Immature natural killer cell (primary cell): ENCODE data around the gene RNF125. TPM values are rescaled to one million over a fixed set of nuclear protein-coding genes. Genes with fewer than 3 reads are reported as not detected.

Experiments
- DNase-seq, 3 donors: peaks; one replicate each; pipeline ENCODE4 v3.0.0; 2022; ENCODE audit warnings: mixed read lengths in 1 of 3
- H3K27ac Mint-ChIP-seq, 6 donors: one replicate each; pipeline ENCODE4 v1.8.0; 2020; ENCODE audit warnings: mixed read lengths in 6 of 6, mild to moderate bottlenecking in 5 of 6, inconsistent platforms in 4 of 6, moderate library complexity in 3 of 6
- H3K27me3 Mint-ChIP-seq, 3 donors: one replicate each; pipeline ENCODE4 v1.8.0; 2020 to 2021; ENCODE audit warnings: low read depth in 3 of 3, mild to moderate bottlenecking in 3 of 3, mixed read lengths in 3 of 3, moderate library complexity in 3 of 3, inconsistent platforms in 1 of 3
- H3K36me3 Mint-ChIP-seq, 3 donors: one replicate each; pipeline ENCODE4 v1.8.0; 2020; ENCODE audit warnings: mixed read lengths in 3 of 3, inconsistent platforms in 2 of 3, mild to moderate bottlenecking in 2 of 3
- H3K4me1 Mint-ChIP-seq, 2 donors: one replicate each; pipeline ENCODE4 v1.8.0; 2020; ENCODE audit warnings: inconsistent platforms in 2 of 2, mild to moderate bottlenecking in 2 of 2, mixed read lengths in 2 of 2, moderate library complexity in 1 of 2
- H3K4me3 Mint-ChIP-seq, 5 donors: one replicate each; pipeline ENCODE4 v1.8.0; 2020; ENCODE audit warnings: mild to moderate bottlenecking in 5 of 5, mixed read lengths in 5 of 5, inconsistent platforms in 3 of 5, moderate library complexity in 3 of 5
- H3K9me3 Mint-ChIP-seq, 6 donors: one replicate each; pipeline ENCODE4 v1.8.0; 2020; ENCODE audit warnings: mild to moderate bottlenecking in 6 of 6, mixed read lengths in 6 of 6, inconsistent platforms in 4 of 6, moderate library complexity in 3 of 6
- polyA plus RNA-seq, 3 donors: library from polyadenylated mRNA; unstranded; fragments of 300-500 nt; fragmentation: Illumina TruSeq; gene quantifications; one replicate each; pipeline ENCODE4 v1.2.3, GENCODE V29; 2021

Gene RNF125
- 100 to 1,000 TPM in 2 of 3 donors, 10 to 100 TPM in 1; 73.0 to 132 (median 122) TPM for polyA plus RNA-seq

GRCh38 chr18:32018331-32019250 lies at the start of gene RNF125:
TSS of gene RNF125 (plus strand) at chr18:32018825. CDS start at chr18:32018864, 39 bp downstream.
- peaks cover 57 to 68% of the 10 kb centered on the region in 2 donors for H3K4me1 Mint-ChIP-seq
- peaks cover 19 to 28% (median 23%) of the 10 kb centered on the region in 3 donors for H3K27me3 Mint-ChIP-seq
- peak within 1 kb of the TSS; percentile 89 to 95 (median 93) for H3K4me3 Mint-ChIP-seq
- DNase-seq: peak; percentile 94 to 97 (median 96)
- peaks cover 0 to 9% (median 5%) of the 10 kb centered on the region in 3 donors for H3K36me3 Mint-ChIP-seq
- H3K9me3 Mint-ChIP-seq: no peaks in the 10 kb centered on the region
- peak within 1 kb of the TSS; percentile 94 to 100 (median 96) for H3K27ac Mint-ChIP-seq

DNA sequence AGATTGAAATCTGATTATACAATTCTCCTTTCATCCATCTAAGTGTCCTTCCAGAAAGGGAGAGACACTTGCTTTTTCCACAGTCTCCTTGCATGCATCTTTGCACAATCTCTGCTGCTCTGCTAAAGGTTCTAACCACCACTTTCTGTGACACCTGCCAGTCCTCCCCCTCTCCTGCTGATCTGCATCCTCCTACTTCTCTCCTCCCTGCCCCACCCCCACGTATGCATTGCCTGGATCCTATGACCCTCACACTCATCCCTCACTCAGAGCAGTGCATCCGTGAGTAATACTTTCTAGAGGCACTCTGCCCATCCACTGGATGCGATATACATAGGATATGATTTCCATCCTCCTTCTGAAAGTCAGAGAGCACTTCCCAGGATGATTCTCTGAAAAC lies 48.0 kb upstream of the RNF125 start:
- Mint-ChIP-seq H3K4me3 (no peak overlapping the region), H3K36me3 (peaks cover 3 to 11% (median 8%) of the 10 kb centered on the region in 3 donors), H3K27ac (no peak overlapping the region), H3K9me3 (peaks cover 7 to 26% (median 21%) of the 10 kb centered on the region in 6 donors), H3K4me1 (no peaks in the 10 kb centered on the region), H3K27me3 (peaks cover 0 to 4% (median 2%) of the 10 kb centered on the region in 3 donors)
- DNase-seq: no peak

GRCh38 chr18:31973929-31974546 lies 44.6 kb upstream of the RNF125 start:
- peaks cover 3 to 11% (median 8%) of the 10 kb centered on the region in 3 donors for H3K36me3 Mint-ChIP-seq
- no peak overlapping the region for H3K27ac Mint-ChIP-seq
- H3K4me1 Mint-ChIP-seq: no peaks in the 10 kb centered on the region
- H3K9me3 Mint-ChIP-seq: peaks cover 14 to 30% (median 26%) of the 10 kb centered on the region in 6 donors
- no peak for DNase-seq
- peaks cover 0 to 8% (median 2%) of the 10 kb centered on the region in 3 donors for H3K27me3 Mint-ChIP-seq
- no peak overlapping the region for H3K4me3 Mint-ChIP-seq

- Mint-ChIP-seq H3K36me3 (peaks cover 3 to 11% (median 8%) of the 10 kb centered on the region in 3 donors), H3K9me3 (peaks cover 14 to 35% (median 26%) of the 10 kb centered on the region in 6 donors), H3K27me3 (peaks cover 0 to 8% (median 0%) of the 10 kb centered on the region in 3 donors), H3K4me3 (no peak overlapping the region), H3K27ac (no peak overlapping the region), H3K4me1 (no peaks in the 10 kb centered on the region)
- DNase-seq: no peak
These were observed 42.4 kb upstream of the RNF125 start for GRCh38 chr18:31976242-31976641.

- peaks cover 3 to 8% (median 5%) of the 10 kb centered on the region in 3 donors for H3K36me3 Mint-ChIP-seq
- H3K4me3 Mint-ChIP-seq: no peak overlapping the region
- H3K9me3 Mint-ChIP-seq: peaks cover 14 to 35% (median 24%) of the 10 kb centered on the region in 6 donors
- H3K4me1 Mint-ChIP-seq: peaks cover 0 to 4% of the 10 kb centered on the region in 2 donors
- peak; percentile 37 to 49 (median 41) for DNase-seq
- peaks cover 0 to 6% (median 0%) of the 10 kb centered on the region in 3 donors for H3K27me3 Mint-ChIP-seq
- H3K27ac Mint-ChIP-seq: peak overlapping the region in 1 of 6 donors; percentile 9
These were observed 41.3 kb upstream of the RNF125 start for GRCh38 chr18:31977270-31977872.

DNA sequence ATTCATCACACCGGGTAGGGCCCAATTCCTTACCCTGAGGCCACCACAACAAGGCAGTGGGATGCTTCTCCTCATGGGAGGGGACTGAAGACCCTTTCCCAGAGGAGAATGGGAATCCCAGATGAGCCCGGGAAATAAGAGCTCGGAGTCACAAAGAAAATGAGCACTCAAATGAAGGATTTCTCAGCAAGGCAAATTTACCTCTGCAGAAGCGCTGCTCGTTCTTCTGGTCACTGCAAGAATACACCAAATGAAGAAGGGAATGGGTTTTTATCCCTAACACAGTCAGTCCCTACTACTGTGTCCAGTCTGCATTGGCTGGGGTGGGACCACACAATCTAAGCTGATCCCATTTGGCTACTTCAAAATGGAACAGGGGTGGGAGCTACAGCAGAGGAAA lies 40.0 kb upstream of the RNF125 start:
- Mint-ChIP-seq H3K36me3 (peaks cover 3 to 8% (median 5%) of the 10 kb centered on the region in 3 donors), H3K27ac (peak overlapping the region in 1 of 6 donors; percentile 7), H3K27me3 (peaks cover 0 to 3% (median 0%) of the 10 kb centered on the region in 3 donors), H3K4me1 (peaks cover 10 to 16% of the 10 kb centered on the region in 2 donors), H3K4me3 (no peak overlapping the region), H3K9me3 (peaks cover 10 to 33% (median 18%) of the 10 kb centered on the region in 6 donors)
- no peak for DNase-seq

DNA sequence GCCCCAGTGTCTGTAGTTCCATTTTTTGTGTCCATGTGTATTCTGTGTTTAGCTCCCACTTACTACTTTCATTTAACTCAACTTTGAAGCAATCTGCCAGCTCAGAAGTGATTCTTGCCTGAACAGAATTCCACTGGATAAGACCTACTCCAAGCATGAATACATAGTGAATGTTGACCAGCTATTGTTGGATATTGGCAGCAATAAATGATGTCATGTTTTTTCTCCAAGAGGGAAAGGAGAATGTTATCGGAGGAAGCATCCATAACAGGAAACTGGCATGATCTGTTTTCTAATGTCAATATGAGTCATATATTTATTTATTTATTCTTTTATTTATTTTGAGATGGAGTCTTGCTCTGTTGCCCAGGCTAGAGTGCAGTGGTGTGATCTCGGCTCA lies 38.9 kb upstream of the RNF125 start:
- Mint-ChIP-seq H3K4me3 (no peak overlapping the region), H3K27me3 (peaks cover 0 to 3% (median 0%) of the 10 kb centered on the region in 3 donors), H3K9me3 (peaks cover 4 to 22% (median 9%) of the 10 kb centered on the region in 6 donors), H3K27ac (no peak overlapping the region), H3K4me1 (peaks cover 21 to 26% of the 10 kb centered on the region in 2 donors), H3K36me3 (peaks cover 0 to under 1% (median 0%) of the 10 kb centered on the region in 3 donors)
- no peak for DNase-seq

DNA sequence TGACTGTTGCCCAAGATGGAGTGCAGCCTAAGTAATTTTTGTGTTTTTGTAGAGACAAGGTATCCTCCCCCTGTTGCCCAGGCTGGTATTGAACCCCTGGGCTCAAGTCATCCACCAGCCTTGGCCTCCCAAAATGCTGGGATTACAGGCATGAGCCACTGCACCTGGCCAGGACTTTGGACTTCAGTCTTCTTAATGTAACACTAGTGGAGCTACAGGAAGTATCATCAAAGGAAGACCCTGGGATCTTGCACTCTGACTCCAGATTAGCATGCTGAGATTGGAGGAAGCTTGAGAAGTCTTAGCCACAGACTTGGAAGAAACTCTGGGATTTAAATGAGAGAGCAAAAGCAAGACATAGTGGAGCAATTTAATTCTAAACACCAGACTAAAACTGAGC lies 37.8 kb upstream of the RNF125 start:
- Mint-ChIP-seq H3K27ac (no peak overlapping the region), H3K36me3 (no peaks in the 10 kb centered on the region), H3K4me1 (peaks cover 23 to 31% of the 10 kb centered on the region in 2 donors), H3K9me3 (peaks cover 0 to 13% (median 5%) of the 10 kb centered on the region in 6 donors), H3K4me3 (no peak overlapping the region), H3K27me3 (peaks cover 0 to 3% (median 0%) of the 10 kb centered on the region in 3 donors)
- no peak for DNase-seq

DNA sequence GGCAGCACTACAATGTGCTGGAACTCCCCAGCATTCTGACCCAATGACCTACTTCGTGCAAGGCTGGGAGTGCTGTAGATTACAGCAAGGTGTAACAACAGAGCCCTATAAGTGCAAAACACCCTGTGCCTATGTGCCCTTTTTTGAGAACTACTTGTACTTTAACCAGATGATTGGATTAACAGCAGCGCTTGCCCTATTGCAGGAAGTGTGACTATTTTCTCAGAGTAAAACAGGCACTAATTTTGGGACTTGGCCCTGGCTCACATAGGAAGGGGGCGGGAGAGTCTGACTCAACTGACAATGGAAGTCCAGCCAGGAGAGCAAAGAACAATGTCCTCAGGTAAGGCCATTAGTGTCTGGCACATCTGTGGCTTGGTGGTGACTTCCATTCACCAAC lies 35.6 kb upstream of the RNF125 start:
- no peak overlapping the region for H3K4me3 Mint-ChIP-seq
- H3K36me3 Mint-ChIP-seq: no peaks in the 10 kb centered on the region
- H3K4me1 Mint-ChIP-seq: peaks cover 23 to 31% of the 10 kb centered on the region in 2 donors
- H3K9me3 Mint-ChIP-seq: peaks cover 0 to 13% (median 4%) of the 10 kb centered on the region in 6 donors
- peaks cover 0 to 3% (median 2%) of the 10 kb centered on the region in 3 donors for H3K27me3 Mint-ChIP-seq
- no peak for DNase-seq
- peak overlapping the region in 5 of 6 donors; percentile 26 to 71 (median 45) for H3K27ac Mint-ChIP-seq

GRCh38 chr18:31983976-31984375 lies 34.6 kb upstream of the RNF125 start:
- H3K4me1 Mint-ChIP-seq: peaks cover 23 to 31% of the 10 kb centered on the region in 2 donors
- peak overlapping the region in 4 of 5 donors; percentile 11 to 38 (median 30) for H3K4me3 Mint-ChIP-seq

GRCh38 chr18:31990823-31991222 lies 27.8 kb upstream of the RNF125 start:
- Mint-ChIP-seq H3K4me3 (no peak overlapping the region), H3K9me3 (no peaks in the 10 kb centered on the region), H3K27me3 (peaks cover 0 to 2% (median 2%) of the 10 kb centered on the region in 3 donors), H3K36me3 (no peaks in the 10 kb centered on the region), H3K27ac (no peak overlapping the region), H3K4me1 (peaks cover 4 to 9% of the 10 kb centered on the region in 2 donors)
- DNase-seq: peak in 1 of 3 donors; percentile 5

More at GRCh38 chr18:31983976-31984375, 34.6 kb upstream of the RNF125 start:
- Mint-ChIP-seq H3K9me3 (peaks cover 0 to 5% (median under 1%) of the 10 kb centered on the region in 6 donors), H3K27me3 (peaks cover 0 to 2% (median under 1%) of the 10 kb centered on the region in 3 donors), H3K27ac (peak overlapping the region; percentile 21 to 85 (median 50)), H3K36me3 (no peaks in the 10 kb centered on the region)
- DNase-seq: peak; percentile 32 to 45 (median 35)

DNA sequence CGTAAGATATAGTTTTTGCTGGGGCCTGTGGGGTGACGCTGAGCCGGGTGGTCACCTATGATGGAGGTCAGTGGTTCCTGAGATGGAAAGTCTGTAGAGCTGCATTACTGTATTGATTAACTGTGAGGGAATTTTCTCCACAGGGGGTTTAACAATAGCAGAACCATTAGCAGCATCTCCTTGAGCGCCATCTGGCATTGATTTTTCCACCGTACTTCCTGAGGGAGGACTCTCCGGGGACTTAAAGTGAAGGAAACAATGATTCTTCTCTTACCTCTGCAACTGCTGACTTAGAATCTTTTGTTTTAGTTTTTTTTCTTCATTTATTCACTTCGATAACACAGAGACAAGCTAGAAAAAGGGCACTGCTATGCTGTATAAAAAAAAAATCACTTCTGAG lies 22.6 kb upstream of the RNF125 start:
- Mint-ChIP-seq H3K4me3 (no peak overlapping the region), H3K9me3 (no peaks in the 10 kb centered on the region), H3K4me1 (peaks cover under 1 to 3% of the 10 kb centered on the region in 2 donors), H3K27ac (no peak overlapping the region), H3K36me3 (no peaks in the 10 kb centered on the region), H3K27me3 (peaks cover 0 to 2% (median 2%) of the 10 kb centered on the region in 3 donors)
- no peak for DNase-seq

DNA sequence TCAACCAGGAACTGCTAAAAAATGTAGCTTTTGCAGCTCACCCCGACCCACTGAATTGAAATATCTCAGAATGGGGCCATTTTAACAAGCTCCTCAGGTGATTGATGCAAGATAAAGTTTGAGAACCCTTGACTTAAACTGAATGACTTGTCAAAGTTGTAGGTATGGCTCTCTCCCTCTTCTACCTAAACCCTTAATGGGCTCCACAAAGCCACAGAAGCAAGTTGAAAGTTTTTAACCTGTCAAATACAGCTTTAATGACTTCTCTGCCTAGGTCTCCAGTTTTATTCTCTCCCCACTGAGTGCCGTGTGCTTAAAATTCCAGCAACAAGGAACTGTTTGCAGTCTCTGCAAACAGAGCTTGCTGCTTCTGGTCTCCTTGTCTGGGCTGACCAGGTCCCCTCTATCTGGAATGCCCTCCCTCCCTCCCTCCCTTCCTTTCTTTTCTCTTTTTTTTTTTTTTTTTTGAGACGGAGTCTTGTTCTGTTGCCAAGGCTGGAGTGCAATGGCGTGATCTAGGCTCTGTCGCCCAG lies 19.7 kb upstream of the RNF125 start:
- peaks cover 0 to 2% (median 0%) of the 10 kb centered on the region in 3 donors for H3K27me3 Mint-ChIP-seq
- H3K9me3 Mint-ChIP-seq: no peaks in the 10 kb centered on the region
- no peaks in the 10 kb centered on the region for H3K36me3 Mint-ChIP-seq
- no peak overlapping the region for H3K27ac Mint-ChIP-seq
- no peaks in the 10 kb centered on the region for H3K4me1 Mint-ChIP-seq
- DNase-seq: no peak
- H3K4me3 Mint-ChIP-seq: no peak overlapping the region
